Activated T-cell treated with anti-CD3 and anti-CD28 coated beads, Interleukin-2, amount 50 U/mL, for 72 hours (primary cell): ENCODE data around the gene BUD31. TPM values are rescaled to one million over a fixed set of nuclear protein-coding genes. Genes with fewer than 3 reads are reported as not detected.
"Not testable (repeated sequence)": the region's sequence is repeated elsewhere in the genome, so short reads cannot be mapped to it uniquely, and the experiment has no call there.

Source experiments
- ATAC-seq, 2 donors: fragments of 150-1000 bp; cut with Tn5 transposase; replicated peaks in 1 of 2; 2 replicates each; pipeline ENCODE4 v1.10.0; 2021; ENCODE audit warnings: moderate library complexity in 2 of 2, mild to moderate bottlenecking in 1 of 2
- DNase-seq, 2 donors: peaks; one replicate each; pipeline ENCODE4 v3.0.0; 2021 to 2022; ENCODE audit warnings: mixed read lengths in 1 of 2
- H3K27ac Mint-ChIP-seq: one replicate; pipeline ENCODE4 v1.8.0; 2022; ENCODE audit warnings: mild to moderate bottlenecking, moderate library complexity, mixed read lengths
- H3K27me3 Mint-ChIP-seq: one replicate; pipeline ENCODE4 v1.8.0; 2022; ENCODE audit warnings: low read depth, mixed read lengths
- H3K36me3 Mint-ChIP-seq, 2 donors: one replicate each; pipeline ENCODE4 v1.8.0; 2022; ENCODE audit warnings: mixed read lengths in 2 of 2, mild to moderate bottlenecking in 1 of 2; ENCODE audit not compliant: insufficient read depth in 2 of 2
- H3K4me1 Mint-ChIP-seq: one replicate; pipeline ENCODE4 v1.8.0; 2022; ENCODE audit warnings: low read depth, mixed read lengths
- H3K4me3 Mint-ChIP-seq, 2 donors: one replicate each; pipeline ENCODE4 v1.8.0; 2022; ENCODE audit warnings: mild to moderate bottlenecking in 2 of 2, mixed read lengths in 2 of 2, moderate library complexity in 2 of 2
- H3K9me3 Mint-ChIP-seq, 2 donors: one replicate each; pipeline ENCODE4 v1.8.0; 2022; ENCODE audit warnings: mixed read lengths in 2 of 2
- total RNA-seq, 2 donors: library from RNA; stranded (reverse); gene quantifications; one replicate each; pipeline ENCODE4 v1.2.3, GENCODE V29; 2022

BUD31 gene
- total RNA-seq, 2 donors from 2014 or later: 218 to 228 TPM

- Mint-ChIP-seq H3K36me3 (peaks cover 22 to 34% of the 10 kb centered on the region in 2 donors), H3K9me3 (no peaks in the 10 kb centered on the region), H3K27me3 (no peaks in the 10 kb centered on the region), H3K4me1 (peaks cover 42% of the 10 kb centered on the region), H3K4me3 (peak overlapping the region; percentile 95), H3K27ac (peak overlapping the region; percentile 93)
- DNase-seq (no peak), ATAC-seq (no peak)
Measured at GRCh38 chr7:99410635-99411034, 1.9 kb downstream of the BUD31 start.

GRCh38 chr7:99415513-99416127, 6.9 kb downstream of the BUD31 start:
- H3K9me3 Mint-ChIP-seq, ATAC-seq, H3K27ac Mint-ChIP-seq, H3K4me3 Mint-ChIP-seq, H3K27me3 Mint-ChIP-seq: not testable (repeated sequence)
- H3K4me1 Mint-ChIP-seq: peaks cover 23% of the 10 kb centered on the region
- DNase-seq: peak; percentile 30 to 43
- peaks cover 18 to 45% of the 10 kb centered on the region in 2 donors for H3K36me3 Mint-ChIP-seq

GRCh38 chr7:99418260-99418659, 9.5 kb downstream of the BUD31 start:
- Mint-ChIP-seq H3K36me3 (peaks cover 10 to 32% of the 10 kb centered on the region in 2 donors), H3K27ac (no peak overlapping the region), H3K9me3 (no peaks in the 10 kb centered on the region), H3K4me3 (no peak overlapping the region), H3K27me3 (no peaks in the 10 kb centered on the region), H3K4me1 (peaks cover 18% of the 10 kb centered on the region)
- ATAC-seq: no peak
- no peak for DNase-seq

GRCh38 chr7:99419323-99420021, 10.7 kb downstream of the BUD31 start:
- no peaks in the 10 kb centered on the region for H3K27me3 Mint-ChIP-seq
- peaks cover 18% of the 10 kb centered on the region for H3K4me1 Mint-ChIP-seq
- H3K4me3 Mint-ChIP-seq: no peak overlapping the region
- no peaks in the 10 kb centered on the region for H3K9me3 Mint-ChIP-seq
- DNase-seq: no peak
- peak in 1 of 2 donors; percentile 24 for ATAC-seq
- no peak overlapping the region for H3K27ac Mint-ChIP-seq
- H3K36me3 Mint-ChIP-seq: peaks cover 10 to 31% of the 10 kb centered on the region in 2 donors

GRCh38 chr7:99420213-99420612, 11.4 kb downstream of the BUD31 start:
- Mint-ChIP-seq H3K27ac (no peak overlapping the region), H3K36me3 (peaks cover 6 to 26% of the 10 kb centered on the region in 2 donors)
- ATAC-seq: no peak

GRCh38 chr7:99420986-99421385, 12.2 kb downstream of the BUD31 start:
- H3K27me3 Mint-ChIP-seq: no peaks in the 10 kb centered on the region
- peaks cover 10% of the 10 kb centered on the region for H3K4me1 Mint-ChIP-seq
- no peaks in the 10 kb centered on the region for H3K9me3 Mint-ChIP-seq
- no peak overlapping the region for H3K27ac Mint-ChIP-seq
- ATAC-seq (no peak), DNase-seq (no peak)
- H3K4me3 Mint-ChIP-seq: no peak overlapping the region
- peaks cover 6 to 25% of the 10 kb centered on the region in 2 donors for H3K36me3 Mint-ChIP-seq

More at GRCh38 chr7:99420213-99420612, 11.4 kb downstream of the BUD31 start:
- Mint-ChIP-seq H3K4me3 (no peak overlapping the region), H3K9me3 (no peaks in the 10 kb centered on the region), H3K27me3 (no peaks in the 10 kb centered on the region), H3K4me1 (peaks cover 15% of the 10 kb centered on the region)
- no peak for DNase-seq

- H3K27ac Mint-ChIP-seq: no peak overlapping the region
- no peak overlapping the region for H3K4me3 Mint-ChIP-seq
- peaks cover 6 to 13% of the 10 kb centered on the region in 2 donors for H3K36me3 Mint-ChIP-seq
Measured at GRCh38 chr7:99422186-99422585, 13.4 kb downstream of the BUD31 start.

GRCh38 chr7:99422625-99423024, 13.9 kb downstream of the BUD31 start:
- H3K36me3 Mint-ChIP-seq: peaks cover 3 to 8% of the 10 kb centered on the region in 2 donors
- DNase-seq (no peak), ATAC-seq (no peak)
- no peaks in the 10 kb centered on the region for H3K27me3 Mint-ChIP-seq
- H3K4me3 Mint-ChIP-seq: no peak overlapping the region
- no peak overlapping the region for H3K27ac Mint-ChIP-seq
- no peaks in the 10 kb centered on the region for H3K9me3 Mint-ChIP-seq
- no peaks in the 10 kb centered on the region for H3K4me1 Mint-ChIP-seq

More at GRCh38 chr7:99422186-99422585, 13.4 kb downstream of the BUD31 start:
- H3K27me3 Mint-ChIP-seq: no peaks in the 10 kb centered on the region
- DNase-seq (no peak), ATAC-seq (no peak)
- peaks cover 4% of the 10 kb centered on the region for H3K4me1 Mint-ChIP-seq
- H3K9me3 Mint-ChIP-seq: no peaks in the 10 kb centered on the region

- DNase-seq: no peak
- no peak for ATAC-seq
- Mint-ChIP-seq H3K9me3 (no peaks in the 10 kb centered on the region), H3K36me3 (peaks cover 4% of the 10 kb centered on the region in 2 donors), H3K27me3 (no peaks in the 10 kb centered on the region), H3K27ac (no peak overlapping the region), H3K4me3 (no peak overlapping the region), H3K4me1 (no peaks in the 10 kb centered on the region)
Measured at GRCh38 chr7:99424932-99425730, 16.4 kb downstream of the BUD31 start.

GRCh38 chr7:99428972-99429566, 20.3 kb downstream of the BUD31 start:
- Mint-ChIP-seq H3K36me3 (peaks cover 4 to 9% of the 10 kb centered on the region in 2 donors), H3K4me1 (no peaks in the 10 kb centered on the region), H3K27me3 (no peaks in the 10 kb centered on the region), H3K4me3 (no peak overlapping the region), H3K27ac (no peak overlapping the region), H3K9me3 (no peaks in the 10 kb centered on the region)
- DNase-seq: no peak
- ATAC-seq: no peak

- no peaks in the 10 kb centered on the region for H3K9me3 Mint-ChIP-seq
- no peaks in the 10 kb centered on the region for H3K27me3 Mint-ChIP-seq
- DNase-seq (no peak), ATAC-seq (no peak)
- no peak overlapping the region for H3K4me3 Mint-ChIP-seq
- peaks cover 4 to 9% of the 10 kb centered on the region in 2 donors for H3K36me3 Mint-ChIP-seq
- H3K27ac Mint-ChIP-seq: no peak overlapping the region
- H3K4me1 Mint-ChIP-seq: peaks cover under 1% of the 10 kb centered on the region
Measured at GRCh38 chr7:99429756-99430155, 21.0 kb downstream of the BUD31 start.

GRCh38 chr7:99431756-99432540, 23.2 kb downstream of the BUD31 start:
- not testable (repeated sequence) for H3K4me3 Mint-ChIP-seq, H3K27ac Mint-ChIP-seq, H3K27me3 Mint-ChIP-seq, ATAC-seq, DNase-seq, H3K9me3 Mint-ChIP-seq
- Mint-ChIP-seq H3K4me1 (peaks cover 11% of the 10 kb centered on the region), H3K36me3 (peaks cover 4 to 11% of the 10 kb centered on the region in 2 donors)
